ENCODE data around the gene PER1. TPM values are rescaled to one million over a fixed set of nuclear protein-coding genes. Genes with fewer than 3 reads are reported as not detected.

The PER1 gene
- total and polyA plus RNA-seq, 2 of the 8 experiments (the other 6 are each of a cell fraction or from before 2014, with no cell fraction given): 9.6 to 38.0 TPM

GRCh38 chr17:8105957-8106398 is 46.2 kb downstream of the PER1 start:
- FAIRE-seq: no peak
- no peak for DNase-seq (ENCODE audit: low read depth in 1 of 2, low spot score in 2 of 2)
- Histone ChIP-seq H2BK15ac (ENCODE audit: low read length) (no peak overlapping the region), H3K14ac (ENCODE audit: insufficient read length) (no peak overlapping the region), H3K4ac (replicated peaks; ENCODE audit: insufficient read length, low read depth, low read length) (no peak overlapping the region), H2BK20ac (ENCODE audit: low read length) (no peak overlapping the region), H3K4me2 (ENCODE audit: insufficient read depth in 1 of 2, low read depth in 2 of 2, low read length in 2 of 2) (no peak overlapping the region), H3K27ac (ENCODE audit: low read depth, low read length) (no peak overlapping the region), H2BK5ac (ENCODE audit: low read depth, low read length) (no peak overlapping the region), H4K5ac (ENCODE audit: insufficient read length, low read depth, low read length) (no peak overlapping the region), H3K4me3 (ENCODE audit: extremely low read depth in 1 of 4, insufficient read depth in 2 of 4, low read depth in 3 of 4, low read length in 4 of 4) (no peak overlapping the region), H4K91ac (replicated peaks; ENCODE audit: insufficient read length, low read length) (no peak overlapping the region), H3K4me1 (replicated peaks in 1 of 4; ENCODE audit: control insufficient read depth in 3 of 4, insufficient read depth in 4 of 4, low read length in 3 of 4) (peaks cover 0 to 13% (median 3%) of the 10 kb centered on the region in 4 experiments; a peak in 5 of 7 replicates), H3K36me3 (ENCODE audit: control insufficient read depth in 2 of 4, insufficient read depth in 4 of 4, low read length in 3 of 4) (no peaks in the 10 kb centered on the region), H3K56ac (replicated peaks; ENCODE audit: insufficient read length, low read depth, low read length) (no peak overlapping the region), H2BK120ac (replicated peaks; ENCODE audit: low read depth, low read length) (no peak overlapping the region), H3K79me1 (ENCODE audit: low read depth, low read length) (no peaks in the 10 kb centered on the region), H3K23me2 (ENCODE audit: low read depth, low read length) (peaks cover 5% of the 10 kb centered on the region; the same call in 1 of the 2 replicates), H3K23ac (ENCODE audit: insufficient read length) (no peak overlapping the region), H3K27me3 (replicated peaks in 1 of 4; ENCODE audit: control insufficient read depth in 3 of 4, extremely low read depth in 1 of 4, insufficient read depth in 3 of 4, low read length in 3 of 4) (peaks cover 0 to 27% (median 22%) of the 10 kb centered on the region in 4 experiments; a peak in 6 of 7 replicates), H3K18ac (ENCODE audit: extremely low read depth, low read length) (no peak overlapping the region; the same call in 1 of the 2 replicates), H2AFZ (ENCODE audit: low read length) (0 out of 2 replicates have a peak overlapping the region, but pooled peaks have one; percentile 35), H3K9me3 (ENCODE audit: insufficient read depth in 2 of 2, low read depth in 1 of 2, low read length in 1 of 2) (no peaks in the 10 kb centered on the region), H3K9ac (replicated peaks in 1 of 4; ENCODE audit: extremely low read depth in 1 of 4, low read depth in 3 of 4, low read length in 3 of 4) (no peak overlapping the region), H2AK5ac (ENCODE audit: low read depth, low read length) (no peak overlapping the region), H4K20me1 (replicated peaks in 1 of 2; ENCODE audit: control insufficient read depth in 1 of 2, insufficient read depth in 2 of 2, low read length in 2 of 2) (peaks cover 0 to 3% of the 10 kb centered on the region in 2 experiments), H4K8ac (ENCODE audit: extremely low read depth, insufficient read depth, low read length) (no peak overlapping the region), H3K79me2 (ENCODE audit: control insufficient read depth in 1 of 2, insufficient read depth in 2 of 2, low read length in 2 of 2) (no peaks in the 10 kb centered on the region), H2BK12ac (ENCODE audit: low read depth, low read length) (peak overlapping the region; percentile 60; the same call in 1 of the 2 replicates)
- 87% methylated on average over 5 of the region's 5 CpGs; no CpG with 5 or more reads in 1 of the 2 experiments for WGBS, 2 experiments (ENCODE audit: extremely low coverage in 1 of 2, insufficient coverage in 1 of 2, insufficient read length in 1 of 2, insufficient replicate concordance in 2 of 2, low coverage in 1 of 2, low lambda C conversion rate in 2 of 2, missing lambda C conversion rate in 1 of 2)
- POLR2A ChIA-PET (ENCODE audit: partially characterized antibody): interaction anchor here (1.1 to 1.3 kb wide), 2 partner anchors 27 to 67 kb away, joined by 3 read pairs; no protein-coding TSS in a partner anchor
- CTCF ChIA-PET (ENCODE audit: partially characterized antibody): interaction anchor here (1.5 to 23.3 kb wide), 7 partner anchors 10 to 84 kb away, joined by 5 to 501 read pairs (median 37); partner anchors contain the start of genes ALOX12B and ALOXE3
- TF ChIP-seq TCF12 (IDR thresholded peaks at IDR 0.05; ENCODE audit: low read depth, low read length) (no peak), CEBPB (IDR thresholded peaks at IDR 0.05; ENCODE audit: low read depth, low read length) (no peak)

All from H1 (cell line).